Epidermal melanocyte (primary cell): ENCODE data around the gene ETS2.

Experiments
- DNase-seq: peaks from one replicate; pipeline ENCODE4 v3.0.0; 2011; ENCODE audit warnings: low spot score; ENCODE audit not compliant: insufficient read length

Gene ETS2

GRCh38 chr21:38858026-38858811, 52.5 kb downstream of the ETS2 start:
- DNase-seq, result no peak

GRCh38 chr21:38858812-38859205, 53.1 kb downstream of the ETS2 start:
- no peak for DNase-seq

DNA sequence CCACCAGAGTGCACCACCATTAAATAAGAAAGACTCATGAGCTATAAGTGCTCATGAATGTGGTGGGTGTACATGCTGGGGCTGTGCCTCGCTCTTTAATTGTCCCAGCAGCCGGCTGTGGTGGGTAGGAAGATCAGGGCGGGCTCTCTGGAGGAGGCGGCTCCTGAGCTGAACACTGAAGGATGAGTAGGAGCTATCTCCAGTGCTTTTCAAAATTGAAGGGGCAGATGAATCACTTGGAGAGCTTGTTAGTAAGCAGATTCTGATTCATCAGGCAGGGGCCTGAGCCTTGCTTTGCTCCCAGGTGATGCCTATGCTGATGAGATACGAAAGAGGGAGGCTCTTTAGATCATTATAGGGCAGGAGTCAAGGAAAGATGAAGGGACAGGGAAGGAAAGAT, 54.1 kb downstream of the ETS2 start:
- no peak for DNase-seq

- no peak for DNase-seq
These were observed 55.3 kb downstream of the ETS2 start for GRCh38 chr21:38861056-38861455.

DNA sequence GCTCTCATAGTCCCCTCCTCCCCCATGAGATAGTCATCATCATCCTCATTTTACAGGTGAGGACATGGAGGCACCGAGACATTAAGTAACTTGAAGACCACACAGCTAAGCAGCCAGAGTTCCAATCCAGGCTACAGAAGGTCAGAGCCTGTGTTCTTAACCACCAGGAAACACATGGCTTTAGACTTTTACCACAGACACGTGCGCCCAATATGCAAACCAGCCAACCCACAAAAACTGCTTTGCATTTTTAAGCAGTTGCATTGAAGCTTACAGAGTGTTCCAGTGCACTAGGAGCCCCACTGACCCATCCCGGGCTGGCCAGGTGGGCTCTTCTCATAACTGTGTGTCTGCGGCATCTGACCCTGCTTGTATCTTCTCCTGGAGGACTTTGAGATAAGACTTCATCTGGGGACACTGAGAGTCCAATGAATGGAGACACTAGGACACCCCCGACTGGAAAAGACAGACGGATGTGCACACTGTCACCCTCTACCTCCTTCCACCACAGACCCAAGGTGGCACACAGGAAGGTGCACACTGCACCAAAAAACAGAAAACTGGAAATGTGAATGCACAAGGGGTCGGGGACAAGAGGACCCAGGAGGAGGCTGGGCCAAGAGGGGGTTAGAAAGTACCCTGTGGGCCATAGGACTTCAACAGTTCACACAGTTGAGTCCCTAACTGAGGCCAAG, 56.4 kb downstream of the ETS2 start:
- no peak for DNase-seq

GRCh38 chr21:38863291-38863690, 57.6 kb downstream of the ETS2 start:
- DNase-seq, result no peak

DNA sequence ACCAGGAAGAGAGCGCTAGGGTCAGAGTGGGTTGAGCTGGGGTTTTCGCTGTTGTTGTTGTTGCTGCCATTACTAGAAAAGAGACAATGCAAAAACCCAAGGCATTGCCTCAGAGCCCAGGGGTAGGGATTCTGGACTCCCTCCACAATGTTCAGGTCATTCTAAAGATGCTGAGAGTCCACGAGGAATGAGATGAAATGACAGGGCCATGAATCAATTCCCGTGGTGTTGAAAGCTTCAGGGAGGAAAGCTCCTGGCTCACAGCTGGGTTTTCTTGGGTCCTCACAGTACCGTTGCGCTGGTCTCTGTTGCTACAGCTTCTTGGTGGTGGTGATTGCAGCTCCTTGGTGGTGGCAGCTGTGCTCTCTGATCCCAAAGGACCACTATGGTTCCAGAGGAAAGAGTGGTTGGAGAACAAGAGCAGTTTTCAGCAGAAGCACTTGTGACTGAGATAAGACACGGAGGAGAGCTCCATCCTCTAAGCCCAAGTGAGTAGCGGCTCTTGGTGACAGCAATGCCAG, 58.2 kb downstream of the ETS2 start:
- DNase-seq, result no peak

DNA sequence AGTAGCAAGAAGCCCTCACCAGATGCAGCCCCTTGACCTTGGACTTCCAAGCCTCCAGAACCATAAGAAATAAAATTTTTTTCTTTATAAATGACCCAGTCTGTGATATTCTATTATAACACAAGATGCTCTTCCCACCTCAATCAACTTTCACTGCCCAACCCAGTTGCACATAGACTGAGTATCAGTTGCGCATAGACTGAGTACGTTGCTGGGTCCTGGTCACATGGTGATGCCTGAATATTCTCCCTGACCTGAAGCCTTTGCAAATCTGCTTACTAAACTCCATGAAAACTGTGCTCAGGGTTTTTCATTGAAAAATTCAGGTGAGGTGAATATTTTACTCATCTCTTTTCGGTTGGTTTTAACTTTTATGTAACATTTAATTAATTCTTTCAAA, 59.2 kb downstream of the ETS2 start:
- no peak for DNase-seq

DNA sequence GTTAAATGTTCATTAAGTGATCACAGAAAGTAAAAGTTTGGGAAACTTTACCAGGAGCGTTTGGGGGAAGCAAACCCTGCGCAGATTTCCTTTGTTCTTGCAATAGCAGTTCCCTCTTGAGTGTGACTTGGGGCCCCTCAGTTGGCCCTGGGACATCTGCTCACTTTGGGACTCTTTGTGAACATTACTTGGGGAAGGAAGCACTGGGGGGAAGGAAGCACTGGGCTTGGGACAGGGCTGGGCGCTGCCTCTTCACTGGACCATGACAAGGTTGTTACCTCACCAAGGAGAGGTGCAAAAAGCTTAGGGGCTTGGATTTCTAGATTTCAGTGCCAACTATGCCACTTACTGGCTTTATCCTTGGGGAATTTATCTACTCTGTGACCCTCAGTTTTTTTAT, 63.5 kb downstream of the ETS2 start:
- DNase-seq, result no peak

DNA sequence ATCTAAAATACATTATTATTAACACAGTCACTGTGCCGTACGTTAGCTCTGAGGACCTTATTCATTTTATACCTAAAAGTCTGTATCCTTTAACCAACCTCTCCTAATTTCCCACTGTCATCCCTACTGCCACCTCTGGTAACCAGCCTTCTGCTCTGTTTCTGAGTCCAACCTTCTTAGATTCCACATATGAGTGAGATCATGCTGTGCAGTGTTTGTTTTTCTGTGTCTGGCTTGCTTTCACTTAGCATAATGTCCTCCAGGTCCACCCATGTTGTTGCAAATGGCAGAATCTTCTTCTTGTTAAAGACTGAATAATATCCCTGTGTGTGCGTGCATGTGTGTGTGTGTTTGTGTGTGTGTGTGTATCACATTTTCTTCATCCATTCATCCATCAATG, 64.2 kb downstream of the ETS2 start:
- no peak for DNase-seq
